Mucosa of stomach (tissue), 1 donor: ENCODE measurements around the gene TTYH1.
"Not testable (repeated sequence)": the region's sequence is repeated elsewhere in the genome, so short reads cannot be mapped to it uniquely, and the experiment has no call there.

Experiments used
- H3K27me3 ChIP-seq: one replicate; pipeline ENCODE4 v1.7.0; 2013; ENCODE audit warnings: mild to moderate bottlenecking, low read length; ENCODE audit not compliant: control insufficient read depth, insufficient read depth
- H3K36me3 ChIP-seq: one replicate; pipeline ENCODE4 v1.7.0; 2013; ENCODE audit warnings: low read length; ENCODE audit not compliant: control insufficient read depth, insufficient read depth
- H3K4me1 ChIP-seq: one replicate; pipeline ENCODE4 v1.7.0; 2013; ENCODE audit warnings: mild to moderate bottlenecking, low read length; ENCODE audit not compliant: control insufficient read depth, insufficient read depth
- H3K4me3 ChIP-seq: one replicate; pipeline ENCODE4 v1.7.0; 2013; ENCODE audit warnings: low read length
- H3K9ac ChIP-seq: one replicate; pipeline ENCODE4 v1.7.0; 2013; ENCODE audit warnings: mild to moderate bottlenecking, low read length, moderate library complexity
- H3K9me3 ChIP-seq: one replicate; pipeline ENCODE4 v1.7.0; 2013; ENCODE audit warnings: mild to moderate bottlenecking, low read length, moderate library complexity; ENCODE audit not compliant: control insufficient read depth
- donor health status: Pancreatic carcinoma.

The TTYH1 gene

DNA sequence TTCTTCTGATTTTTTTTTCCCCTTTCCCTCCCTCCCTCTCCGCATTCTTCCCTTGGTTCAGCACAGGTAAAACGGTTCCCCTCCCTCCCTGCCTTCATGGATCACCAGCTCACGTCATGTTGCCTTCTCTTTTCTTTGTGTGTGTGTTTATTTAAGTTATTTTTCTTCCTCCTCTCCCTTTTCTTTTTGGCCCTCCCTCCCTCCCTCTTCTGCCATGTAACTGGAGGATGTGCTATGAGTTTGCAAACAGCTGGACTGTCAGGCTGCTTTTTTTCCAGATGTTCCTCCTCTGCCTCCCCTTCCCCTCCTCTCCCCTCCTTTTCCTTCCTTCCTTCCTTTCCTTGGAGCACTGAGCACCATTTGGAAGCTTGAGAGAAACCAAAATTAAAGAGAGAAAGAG is 46.3 kb downstream of the TTYH1 start:
- peak overlapping the region; percentile 29 for H3K4me3 ChIP-seq
- H3K4me1 ChIP-seq: peaks cover 45% of the 10 kb centered on the region
- peaks cover 25% of the 10 kb centered on the region for H3K36me3 ChIP-seq
- no peaks in the 10 kb centered on the region for H3K9me3 ChIP-seq
- no peaks in the 10 kb centered on the region for H3K27me3 ChIP-seq
- peak overlapping the region; percentile 81 for H3K9ac ChIP-seq

GRCh38 chr19:54462047-54462654 is 46.9 kb downstream of the TTYH1 start:
- H3K36me3 ChIP-seq: peaks cover 21% of the 10 kb centered on the region
- H3K4me1 ChIP-seq: peaks cover 46% of the 10 kb centered on the region
- no peaks in the 10 kb centered on the region for H3K27me3 ChIP-seq
- H3K9me3 ChIP-seq: no peaks in the 10 kb centered on the region
- peak overlapping the region; percentile 81 for H3K9ac ChIP-seq
- H3K4me3 ChIP-seq: peak overlapping the region; percentile 29

DNA sequence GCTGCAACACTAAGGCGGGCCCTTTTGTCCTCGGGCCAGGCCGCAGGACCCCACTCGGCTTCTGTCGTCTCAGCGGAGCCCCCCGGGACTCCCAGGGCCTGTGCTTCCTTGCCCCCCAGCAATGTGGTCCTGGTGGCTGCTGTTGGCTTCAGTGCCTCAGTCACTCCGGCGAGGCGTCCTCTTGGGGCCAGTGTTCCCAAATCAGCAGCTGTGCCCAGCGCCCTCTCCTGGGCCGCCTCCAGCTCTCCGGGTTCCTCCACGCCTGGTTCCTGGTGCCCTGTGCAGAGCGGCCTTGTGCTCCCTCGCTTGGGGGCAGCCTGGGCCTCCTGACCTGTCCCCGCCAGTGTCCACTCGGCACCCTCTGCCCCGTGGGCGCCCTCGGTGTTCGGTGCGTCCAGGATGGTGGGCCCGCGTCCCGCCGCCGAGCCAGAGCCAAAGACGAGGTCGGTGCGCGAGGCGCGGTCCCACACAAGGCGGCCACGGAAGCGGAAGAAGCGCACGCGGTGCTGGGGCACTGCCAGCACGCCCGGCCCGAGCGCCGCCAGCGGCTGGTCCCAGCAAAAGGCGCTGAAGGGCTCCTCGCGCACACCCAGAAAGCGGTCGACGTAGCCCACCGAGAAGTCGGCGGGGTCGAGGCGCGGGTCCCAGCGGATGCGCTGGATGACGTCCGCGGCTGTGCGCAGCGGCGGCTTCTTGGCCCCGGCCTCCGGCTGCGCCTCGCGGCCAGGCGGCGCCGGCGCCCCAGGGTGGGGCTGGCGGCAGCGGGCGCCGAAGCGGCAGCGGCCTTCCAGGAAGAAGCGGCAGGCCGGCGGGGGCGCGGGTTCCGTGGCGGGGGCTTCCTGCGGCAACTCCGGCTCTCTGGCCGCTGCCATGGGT is 47.6 kb downstream of the TTYH1 start:
- Histone ChIP-seq H3K4me1 (peaks cover 51% of the 10 kb centered on the region), H3K27me3 (no peaks in the 10 kb centered on the region), H3K4me3 (peak overlapping the region; percentile 29), H3K9ac (peak overlapping the region; percentile 81), H3K36me3 (peaks cover 14% of the 10 kb centered on the region), H3K9me3 (no peaks in the 10 kb centered on the region)

- H3K36me3 ChIP-seq: peaks cover 7% of the 10 kb centered on the region
- H3K4me3 ChIP-seq: peak within 1 kb of the TSS; percentile 29
- peaks cover 51% of the 10 kb centered on the region for H3K4me1 ChIP-seq
- no peaks in the 10 kb centered on the region for H3K27me3 ChIP-seq
- peak within 1 kb of the TSS; percentile 81 for H3K9ac ChIP-seq
- no peaks in the 10 kb centered on the region for H3K9me3 ChIP-seq
These were observed 48.3 kb downstream of the TTYH1 start, which contains the start of gene LENG9 for GRCh38 chr19:54463531-54464043. Gene LENG9, minus strand, starts transcription at chr19:54463778. Its CDS starts 252 bp downstream, at chr19:54463526.

DNA sequence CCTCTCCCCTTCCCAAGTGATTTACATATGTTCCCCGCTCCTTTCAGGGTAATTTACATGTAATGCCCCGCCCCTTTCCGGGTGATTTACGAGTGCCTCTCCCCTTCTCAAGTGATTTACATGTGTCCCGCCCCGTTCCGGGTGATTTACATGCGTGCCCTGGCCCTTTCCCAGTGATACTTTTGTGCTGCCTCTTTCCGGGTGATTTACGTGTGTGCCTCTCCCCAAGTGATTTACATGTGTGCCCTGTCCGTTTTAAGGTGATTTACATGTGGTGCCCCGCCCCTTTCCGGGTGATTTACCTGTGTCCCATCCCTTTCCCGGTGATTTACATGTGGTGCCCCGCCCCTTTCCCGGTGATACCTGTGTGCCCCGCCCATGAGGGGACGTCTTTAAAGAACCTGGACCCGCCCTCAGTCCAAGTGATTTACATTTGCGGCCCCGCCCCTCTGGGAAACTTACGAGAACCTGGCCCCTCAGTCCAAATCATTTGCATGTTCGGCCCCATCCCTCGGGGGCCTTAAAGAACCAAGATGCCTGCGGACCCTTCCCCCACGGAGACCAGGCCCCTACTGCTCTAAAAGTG is 48.9 kb downstream of the TTYH1 start:
- H3K36me3 ChIP-seq: peaks cover 2% of the 10 kb centered on the region
- peak overlapping the region; percentile 81 for H3K9ac ChIP-seq
- no peak overlapping the region for H3K4me3 ChIP-seq
- H3K27me3 ChIP-seq: no peaks in the 10 kb centered on the region
- H3K9me3 ChIP-seq: no peaks in the 10 kb centered on the region
- peaks cover 55% of the 10 kb centered on the region for H3K4me1 ChIP-seq

GRCh38 chr19:54464630-54465425 is 49.6 kb downstream of the TTYH1 start:
- Histone ChIP-seq H3K27me3 (no peaks in the 10 kb centered on the region), H3K9me3 (no peaks in the 10 kb centered on the region), H3K4me1 (peaks cover 55% of the 10 kb centered on the region), H3K36me3 (no peaks in the 10 kb centered on the region), H3K4me3 (no peak overlapping the region), H3K9ac (peak overlapping the region; percentile 81)

- Histone ChIP-seq H3K9me3 (no peaks in the 10 kb centered on the region), H3K27me3 (no peaks in the 10 kb centered on the region), H3K9ac (no peak overlapping the region), H3K4me3 (no peak overlapping the region), H3K36me3 (no peaks in the 10 kb centered on the region), H3K4me1 (peaks cover 58% of the 10 kb centered on the region)
These were observed 50.3 kb downstream of the TTYH1 start for GRCh38 chr19:54465426-54466109.

DNA sequence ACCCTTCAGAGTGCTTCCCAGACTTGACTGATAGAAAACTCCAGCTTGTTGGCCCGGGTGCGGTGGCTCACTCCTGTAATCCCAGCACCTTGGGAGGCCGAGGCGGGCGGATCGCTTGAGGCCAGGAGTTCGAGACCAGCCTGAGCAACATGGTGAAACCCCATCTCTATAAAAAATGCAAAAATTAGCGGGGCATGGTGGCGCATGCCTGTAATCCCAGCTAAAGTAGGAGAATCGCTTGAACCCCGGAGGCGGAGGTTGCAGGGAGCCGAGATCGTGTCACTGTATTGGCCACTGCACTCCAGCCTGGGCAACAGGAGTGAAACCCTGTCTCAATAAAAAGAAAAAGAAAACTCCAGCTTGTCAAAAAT is 50.8 kb downstream of the TTYH1 start:
- H3K4me3 ChIP-seq, H3K9ac ChIP-seq, H3K9me3 ChIP-seq, H3K36me3 ChIP-seq, H3K27me3 ChIP-seq: not testable (repeated sequence)
- peaks cover 60% of the 10 kb centered on the region for H3K4me1 ChIP-seq

DNA sequence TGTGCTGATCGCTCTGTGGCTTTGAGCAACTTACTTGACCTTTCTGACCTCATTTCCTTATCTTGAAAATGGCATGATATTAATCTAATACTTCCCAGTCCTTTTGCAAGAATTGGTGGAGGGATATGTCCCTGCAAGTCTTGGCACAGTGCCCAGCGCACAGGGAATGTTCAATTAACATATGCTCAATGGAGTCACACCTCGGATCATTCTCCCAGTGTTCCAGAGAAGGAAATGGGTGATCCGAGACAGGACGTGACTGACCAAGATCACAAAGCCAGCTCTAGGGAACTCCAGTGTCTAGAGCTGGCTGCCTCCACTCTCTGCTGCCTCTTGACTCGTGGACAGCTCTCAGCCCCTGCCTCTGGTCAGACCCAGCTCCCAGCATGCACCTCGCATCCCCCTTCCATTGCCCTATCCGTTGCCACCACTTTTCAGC is 54.3 kb downstream of the TTYH1 start:
- Histone ChIP-seq H3K9ac (peak overlapping the region; percentile 96), H3K27me3 (peaks cover 8% of the 10 kb centered on the region), H3K36me3 (no peaks in the 10 kb centered on the region), H3K4me1 (peaks cover 47% of the 10 kb centered on the region), H3K9me3 (no peaks in the 10 kb centered on the region), H3K4me3 (peak overlapping the region; percentile 9)

DNA sequence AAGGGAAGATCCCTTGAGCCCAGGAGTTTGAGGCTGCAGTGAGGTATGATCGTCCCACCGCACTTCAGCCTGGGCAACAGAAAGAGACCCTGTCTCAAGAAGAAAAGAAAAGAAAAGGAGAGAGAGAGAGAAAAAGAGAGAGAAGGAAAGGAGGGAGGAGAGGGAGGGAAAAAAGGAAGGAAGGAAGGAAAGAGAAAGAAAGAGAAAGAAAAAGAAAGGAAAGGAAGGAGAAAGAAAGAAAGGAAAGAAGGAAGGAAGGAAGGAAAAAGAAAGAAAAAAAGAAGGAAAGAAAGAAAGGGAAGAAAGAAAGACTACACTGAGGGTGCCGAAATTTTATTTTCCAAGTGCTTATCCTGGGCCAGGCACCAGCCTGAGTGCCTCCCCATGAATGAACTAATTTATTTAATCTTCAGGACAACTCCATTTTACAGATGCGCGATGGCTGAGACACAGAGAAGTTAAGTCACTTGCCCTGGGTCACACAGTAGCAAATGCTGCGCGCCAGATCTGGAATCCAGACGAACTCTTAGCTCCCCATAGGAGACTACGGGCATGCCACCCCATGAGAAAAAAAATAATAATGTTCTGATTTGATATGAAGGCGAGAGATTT is 55.1 kb downstream of the TTYH1 start:
- Histone ChIP-seq H3K4me1 (peaks cover 44% of the 10 kb centered on the region), H3K4me3 (peak overlapping the region; percentile 90), H3K9me3 (no peaks in the 10 kb centered on the region), H3K27me3 (peaks cover 8% of the 10 kb centered on the region), H3K9ac (peak overlapping the region; percentile 96), H3K36me3 (no peaks in the 10 kb centered on the region)
